Nasal cavity respiratory epithelium epithelial cell of viscerocranial mucosa (primary cell): ENCODE measurements around the gene ZDHHC9. TPM values are rescaled to one million over a fixed set of nuclear protein-coding genes. Genes with fewer than 3 reads are reported as not detected.

Source experiments
- total RNA-seq: library from RNA; depleted of rRNA; stranded (reverse); fragments of >200 nt; gene quantifications from 2 replicates; pipeline ENCODE4 v1.2.3, GENCODE V29; 2014

Gene ZDHHC9
- 16.4 and 32.7 TPM in 2 replicates for total RNA-seq

DNA sequence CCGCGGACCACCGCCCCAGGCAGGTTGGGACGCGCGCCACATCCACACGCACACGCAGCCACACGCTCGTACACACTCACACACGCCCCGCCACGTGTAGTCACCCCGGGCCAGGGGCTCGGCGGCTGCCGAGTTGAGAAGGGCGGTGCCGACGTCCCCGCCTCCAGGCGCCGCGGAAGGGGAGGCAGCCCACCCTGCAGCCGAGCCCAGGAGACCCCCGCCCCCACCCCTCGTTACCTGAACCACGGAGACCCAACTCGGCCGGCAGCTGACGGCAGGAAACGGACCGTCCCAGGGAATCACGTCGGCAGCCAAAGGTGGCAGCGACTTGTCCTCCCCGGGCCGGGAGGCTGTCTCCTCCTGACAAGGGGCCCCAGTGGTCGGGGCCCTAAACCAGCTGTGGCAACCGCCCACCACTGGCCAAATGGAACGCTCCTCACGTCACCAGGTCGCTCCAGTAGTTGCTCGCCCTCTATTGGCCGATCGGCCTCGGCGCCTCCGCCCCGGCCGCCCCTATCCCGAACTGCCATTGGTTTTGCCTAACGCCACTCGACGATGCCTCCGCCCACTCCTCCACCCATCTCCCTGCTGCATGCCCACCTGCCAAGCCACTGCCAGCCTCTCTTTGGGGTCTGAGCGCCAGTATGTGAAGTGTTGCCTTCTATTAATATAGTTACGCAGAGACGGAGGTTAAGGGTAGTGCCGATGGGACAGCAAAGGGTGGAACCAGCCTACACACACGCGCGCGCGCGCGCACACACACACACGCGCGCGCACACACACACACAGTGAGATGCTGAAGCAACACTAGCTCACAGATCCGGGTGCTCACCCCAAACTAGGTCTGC is at the start of gene ZDHHC9:
ZDHHC9 (minus strand) TSS at position 428 of the 848 bp plus-strand sequence. CDS start 1,941 bp downstream, outside the sequence.

DNA sequence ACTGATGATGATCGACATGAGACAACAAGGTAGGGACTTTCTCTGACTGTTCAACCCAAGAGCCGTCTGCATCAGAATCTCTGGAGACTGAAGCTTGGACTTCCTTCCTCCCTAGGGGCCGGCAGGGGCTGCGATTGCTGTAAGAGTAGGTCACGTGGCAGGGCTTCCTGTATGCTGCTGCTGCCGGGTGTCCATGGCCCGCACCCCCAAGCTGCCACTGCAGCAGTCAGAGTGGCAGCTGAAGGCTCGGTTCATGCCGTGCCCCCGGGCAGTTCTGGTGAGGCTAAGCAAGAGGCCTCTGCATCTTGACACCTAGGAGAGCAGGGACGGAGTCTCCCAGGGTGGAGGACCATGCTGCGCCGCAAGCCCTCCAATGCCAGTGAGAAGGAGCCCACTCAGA is 63.9 kb downstream of the ZDHHC9 start, which contains the start of gene SASH3:
SASH3 (plus strand) TSS at position 203 of the 400 bp plus-strand sequence; CDS start at position 352, 149 bp downstream.

Other genes with a start within 250 kb of the ZDHHC9 start
- under 0.01 and 0.07 TPM in 2 replicates for gene APLN, start 188.9 kb downstream of the ZDHHC9 start, total RNA-seq
- not detected in 2 replicates for gene XPNPEP2, start 104.9 kb downstream of the ZDHHC9 start, total RNA-seq
- gene SASH3, start 63.9 kb downstream of the ZDHHC9 start, total RNA-seq, result not detected in 2 replicates
- 18.5 and 33.3 TPM in 2 replicates for gene UTP14A, start 62.3 kb upstream of the ZDHHC9 start, total RNA-seq
- 1.0 and 5.1 TPM in 2 replicates for gene BCORL1, start 138.7 kb upstream of the ZDHHC9 start, total RNA-seq